ENCODE data around the gene ZNF687. TPM values are rescaled to one million over a fixed set of nuclear protein-coding genes. Genes with fewer than 3 reads are reported as not detected.

ZNF687 gene
- total and polyA plus RNA-seq, 2 donors (not counting 1 experiment from before 2014, with no cell fraction given) = 7.2 to 11.7 TPM

DNA sequence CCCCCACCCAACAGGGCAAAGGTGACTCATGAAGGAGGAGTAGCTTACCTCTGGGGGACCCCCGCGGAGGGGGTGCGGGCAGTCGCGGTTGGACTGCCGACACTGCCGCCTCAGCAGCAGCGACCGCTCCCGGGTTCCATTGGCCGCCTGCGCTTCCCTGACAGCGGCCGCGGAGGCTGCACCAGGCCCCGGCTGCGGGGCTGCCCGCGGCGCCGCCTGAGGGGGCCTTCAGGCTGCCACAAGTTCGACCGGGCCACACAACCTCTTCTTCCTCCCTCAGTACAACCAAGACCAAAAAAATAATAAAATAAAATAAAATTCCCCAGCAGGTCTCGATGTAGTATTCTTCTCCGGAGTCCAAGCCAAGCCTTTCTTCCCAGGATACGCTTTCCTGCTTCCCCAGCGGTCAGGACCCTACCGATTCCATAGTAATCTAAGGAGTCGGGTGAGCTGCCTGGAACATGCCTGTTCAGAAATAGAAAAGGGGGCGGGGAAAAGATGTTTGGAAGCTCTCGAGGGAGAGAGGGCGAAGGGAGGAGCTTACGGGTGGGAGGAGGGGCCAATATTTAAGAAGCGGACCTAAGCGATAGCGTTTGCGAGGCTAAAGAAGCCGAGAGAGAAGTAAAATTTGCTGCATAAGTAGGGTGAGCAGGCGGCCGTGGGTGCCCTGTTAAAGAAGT lies 45.3 kb downstream of the ZNF687 start, which contains the start of gene PI4KB:
Gene PI4KB (minus strand): TSS at position 194 of the 680 bp plus-strand sequence. CDS start 10,935 bp downstream, outside the sequence.
- peaks cover 5% of the 10 kb centered on the region for H3K4me1 ChIP-seq (ENCODE audit: control insufficient read depth, extremely low read depth, insufficient read depth, low read length)
- H3K79me2 ChIP-seq (ENCODE audit: control insufficient read depth, insufficient read depth, low read length) = peaks cover 36% of the 10 kb centered on the region
- DNase-seq (ENCODE audit: low read depth in 2 of 2) = peak; percentile 97 to 99
- H3K27me3 ChIP-seq (ENCODE audit: control insufficient read depth, insufficient read depth, low read length) = no peaks in the 10 kb centered on the region
- H2AFZ ChIP-seq (ENCODE audit: low read length) = peak within 1 kb of the TSS; percentile 92
- peak within 1 kb of the TSS; percentile 87 for H3K9ac ChIP-seq (ENCODE audit: insufficient read depth, low read length)
- H3K4me3 ChIP-seq (replicated peaks in 1 of 4; ENCODE audit: control extremely low read depth in 1 of 4, insufficient read depth in 1 of 4, low read depth in 3 of 4, low read length in 4 of 4) = peak within 1 kb of the TSS; percentile 92 to 93 (median 93)
- peak within 1 kb of the TSS; percentile 93 for H3K27ac ChIP-seq (ENCODE audit: insufficient read depth, low read length)
- no peak for TF ChIP-seq EZH2 (IDR thresholded peaks at IDR 0.05; ENCODE audit: low read length, missing control alignments)
- TF ChIP-seq, protein P1, sequence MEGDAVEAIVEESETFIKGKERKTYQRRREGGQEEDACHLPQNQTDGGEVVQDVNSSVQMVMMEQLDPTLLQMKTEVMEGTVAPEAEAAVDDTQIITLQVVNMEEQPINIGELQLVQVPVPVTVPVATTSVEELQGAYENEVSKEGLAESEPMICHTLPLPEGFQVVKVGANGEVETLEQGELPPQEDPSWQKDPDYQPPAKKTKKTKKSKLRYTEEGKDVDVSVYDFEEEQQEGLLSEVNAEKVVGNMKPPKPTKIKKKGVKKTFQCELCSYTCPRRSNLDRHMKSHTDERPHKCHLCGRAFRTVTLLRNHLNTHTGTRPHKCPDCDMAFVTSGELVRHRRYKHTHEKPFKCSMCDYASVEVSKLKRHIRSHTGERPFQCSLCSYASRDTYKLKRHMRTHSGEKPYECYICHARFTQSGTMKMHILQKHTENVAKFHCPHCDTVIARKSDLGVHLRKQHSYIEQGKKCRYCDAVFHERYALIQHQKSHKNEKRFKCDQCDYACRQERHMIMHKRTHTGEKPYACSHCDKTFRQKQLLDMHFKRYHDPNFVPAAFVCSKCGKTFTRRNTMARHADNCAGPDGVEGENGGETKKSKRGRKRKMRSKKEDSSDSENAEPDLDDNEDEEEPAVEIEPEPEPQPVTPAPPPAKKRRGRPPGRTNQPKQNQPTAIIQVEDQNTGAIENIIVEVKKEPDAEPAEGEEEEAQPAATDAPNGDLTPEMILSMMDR (conservative IDR thresholded peaks at IDR 0.05 in 1 of 2, IDR thresholded peaks at IDR 0.05 in 1 of 2; ENCODE audit: low read depth in 1 of 2, low read length in 2 of 2) = no peak
- H3K4me2 ChIP-seq (ENCODE audit: extremely low read depth, insufficient read depth, low read length) = peak within 1 kb of the TSS; percentile 98
- H4K20me1 ChIP-seq (ENCODE audit: control insufficient read depth, extremely low read depth, insufficient read depth, low read length) = no peaks in the 10 kb centered on the region
- no peaks in the 10 kb centered on the region for H3K9me3 ChIP-seq (ENCODE audit: control insufficient read depth, insufficient read depth, low read depth, low read length)
- H3K36me3 ChIP-seq (ENCODE audit: control insufficient read depth, insufficient read depth, low read length) = peaks cover 3% of the 10 kb centered on the region

DNA sequence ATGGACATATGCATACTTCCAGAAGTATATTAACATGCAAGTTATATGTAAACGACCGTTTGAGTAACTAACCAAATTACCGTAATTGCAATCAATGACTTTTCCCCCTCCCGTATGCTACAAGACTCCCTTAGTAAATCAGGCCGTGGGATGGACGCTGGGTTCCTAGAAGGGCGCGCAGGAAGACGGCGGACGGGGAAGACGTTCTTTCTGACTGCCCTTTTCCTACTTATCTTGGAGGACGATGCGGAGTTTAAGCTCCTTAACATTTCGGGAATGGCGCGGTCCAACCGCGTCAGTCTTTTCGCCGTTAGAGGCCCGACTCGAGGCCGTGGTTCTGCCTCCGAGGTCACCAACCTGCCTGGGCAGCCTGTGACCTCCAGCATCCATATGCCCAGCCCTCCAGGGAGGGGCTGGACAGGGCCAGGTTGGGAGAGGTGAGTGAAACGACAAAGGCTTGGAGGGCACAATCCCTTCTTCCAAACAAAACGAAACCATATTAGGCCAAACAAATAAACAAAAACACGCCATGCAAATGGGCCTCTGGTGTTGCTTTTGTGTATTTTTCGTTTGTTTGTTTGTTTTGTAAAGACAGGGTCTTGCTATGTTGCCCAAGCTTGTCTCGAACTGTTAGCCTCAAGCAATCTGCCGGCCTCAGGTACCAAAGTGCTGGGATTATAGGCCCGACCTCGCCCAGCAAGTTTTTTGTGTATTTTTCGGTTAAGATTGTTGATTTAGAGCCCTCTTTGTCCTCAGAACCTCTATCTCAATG lies 46.0 kb downstream of the ZNF687 start:
- no peak for DNase-seq (ENCODE audit: low read depth in 2 of 2)

DNA sequence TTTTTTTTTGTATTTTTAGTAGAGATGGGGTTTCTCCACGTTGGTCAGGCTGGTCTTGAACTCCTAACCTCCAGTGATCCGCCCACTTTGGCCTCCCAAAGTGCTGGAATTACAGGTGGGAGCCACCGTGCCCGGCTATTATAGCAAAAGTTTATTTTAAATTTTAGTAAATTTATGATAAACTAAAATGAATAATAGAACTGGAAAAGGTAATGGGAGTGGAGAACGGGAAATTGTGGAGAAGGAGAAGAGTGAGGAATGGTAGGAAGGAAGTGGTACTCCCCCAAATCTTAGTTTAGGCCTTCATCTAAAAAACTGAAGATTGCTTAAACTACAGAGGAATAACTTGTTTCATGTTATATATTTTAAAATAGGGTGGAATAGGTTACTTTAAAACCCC lies 52.7 kb downstream of the ZNF687 start:
- Histone ChIP-seq H4K20me1 (ENCODE audit: control insufficient read depth, extremely low read depth, insufficient read depth, low read length) (no peaks in the 10 kb centered on the region), H3K27ac (ENCODE audit: insufficient read depth, low read length) (no peak overlapping the region), H3K36me3 (ENCODE audit: control insufficient read depth, insufficient read depth, low read length) (no peaks in the 10 kb centered on the region), H3K9ac (ENCODE audit: insufficient read depth, low read length) (no peak overlapping the region), H3K27me3 (ENCODE audit: control insufficient read depth, insufficient read depth, low read length) (no peaks in the 10 kb centered on the region), H3K9me3 (ENCODE audit: control insufficient read depth, insufficient read depth, low read depth, low read length) (no peaks in the 10 kb centered on the region), H3K4me2 (ENCODE audit: extremely low read depth, insufficient read depth, low read length) (no peak overlapping the region), H3K4me3 (replicated peaks in 1 of 4; ENCODE audit: control extremely low read depth in 1 of 4, insufficient read depth in 1 of 4, low read depth in 3 of 4, low read length in 4 of 4) (no peak overlapping the region), H2AFZ (ENCODE audit: low read length) (no peak overlapping the region), H3K4me1 (ENCODE audit: control insufficient read depth, extremely low read depth, insufficient read depth, low read length) (no peaks in the 10 kb centered on the region), H3K79me2 (ENCODE audit: control insufficient read depth, insufficient read depth, low read length) (no peaks in the 10 kb centered on the region)
- TF ChIP-seq EZH2 (IDR thresholded peaks at IDR 0.05; ENCODE audit: low read length, missing control alignments) = no peak
- TF ChIP-seq, protein P1 (conservative IDR thresholded peaks at IDR 0.05 in 1 of 2, IDR thresholded peaks at IDR 0.05 in 1 of 2; ENCODE audit: low read depth in 1 of 2, low read length in 2 of 2) = no peak
- DNase-seq (ENCODE audit: low read depth in 2 of 2) = no peak

More for the DNA sequence above, 46.0 kb downstream of the ZNF687 start:
- H3K4me2 ChIP-seq (ENCODE audit: extremely low read depth, insufficient read depth, low read length) = peak overlapping the region; percentile 98
- peak overlapping the region; percentile 92 for H2AFZ ChIP-seq (ENCODE audit: low read length)
- H3K9ac ChIP-seq (ENCODE audit: insufficient read depth, low read length) = peak overlapping the region; percentile 41
- peaks cover 5% of the 10 kb centered on the region for H3K4me1 ChIP-seq (ENCODE audit: control insufficient read depth, extremely low read depth, insufficient read depth, low read length)
- H3K79me2 ChIP-seq (ENCODE audit: control insufficient read depth, insufficient read depth, low read length) = peaks cover 34% of the 10 kb centered on the region
- peak overlapping the region; percentile 38 to 93 (median 92) for H3K4me3 ChIP-seq (replicated peaks in 1 of 4; ENCODE audit: control extremely low read depth in 1 of 4, insufficient read depth in 1 of 4, low read depth in 3 of 4, low read length in 4 of 4)
- no peaks in the 10 kb centered on the region for H4K20me1 ChIP-seq (ENCODE audit: control insufficient read depth, extremely low read depth, insufficient read depth, low read length)
- no peak for TF ChIP-seq EZH2 (IDR thresholded peaks at IDR 0.05; ENCODE audit: low read length, missing control alignments)
- peaks cover 3% of the 10 kb centered on the region for H3K36me3 ChIP-seq (ENCODE audit: control insufficient read depth, insufficient read depth, low read length)
- no peaks in the 10 kb centered on the region for H3K9me3 ChIP-seq (ENCODE audit: control insufficient read depth, insufficient read depth, low read depth, low read length)
- H3K27me3 ChIP-seq (ENCODE audit: control insufficient read depth, insufficient read depth, low read length) = no peaks in the 10 kb centered on the region
- H3K27ac ChIP-seq (ENCODE audit: insufficient read depth, low read length) = peak overlapping the region; percentile 93

All from fibroblast of lung (primary cell).